ENCODE measurements around the gene EMILIN3.

- TF ChIP-seq CTCF (IDR thresholded peaks at IDR 0.05; ENCODE audit: insufficient read depth, low read length, poor library complexity, severe bottlenecking) = no peak
- TF ChIP-seq EZH2phosphoT487 (conservative IDR thresholded peaks at IDR 0.05; ENCODE audit: low read length) = no peak
These were observed 11.4 kb downstream of the EMILIN3 start for GRCh38 chr20:41355192-41355591.

All from SU-DHL-6 (cell line).